GM10266 (cell line): ENCODE data around the gene BTBD10.
"Not testable (repeated sequence)": the region's sequence is repeated elsewhere in the genome, so short reads cannot be mapped to it uniquely, and the experiment has no call there.

ENCODE experiments used
- DNase-seq: peaks from one replicate; pipeline ENCODE4 v3.0.0; 2012; ENCODE audit errors: extremely low spot score
- TF ChIP-seq, protein P1 (sequence below): IDR thresholded peaks from 2 replicates; pipeline ENCODE4 v1.5.1; 2012; ENCODE audit warnings: mild to moderate bottlenecking, low read depth; ENCODE audit not compliant: control insufficient read depth, insufficient read depth; ENCODE audit errors: missing control alignments

BTBD10 gene

DNA sequence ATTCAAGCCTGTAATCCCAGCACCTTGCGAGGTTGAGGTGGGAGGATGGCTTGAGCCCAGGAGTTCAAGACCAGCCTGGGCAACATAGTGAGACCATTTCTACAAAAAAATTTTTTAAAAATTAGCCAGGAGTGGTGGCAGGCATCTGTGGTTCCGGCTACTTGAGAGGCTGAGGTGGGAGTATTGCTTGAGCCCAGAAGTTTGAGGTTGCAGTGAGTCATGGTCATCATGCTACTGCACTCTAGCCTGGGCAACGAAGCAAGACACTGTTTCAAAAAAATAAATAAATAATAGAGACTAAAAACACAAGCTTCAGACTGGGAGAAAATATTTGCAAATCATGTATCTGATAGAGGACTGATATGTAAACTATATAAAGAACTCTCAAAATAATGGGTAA, 33.2 kb downstream of the BTBD10 start:
- no peak for DNase-seq
- TF ChIP-seq, protein P1, sequence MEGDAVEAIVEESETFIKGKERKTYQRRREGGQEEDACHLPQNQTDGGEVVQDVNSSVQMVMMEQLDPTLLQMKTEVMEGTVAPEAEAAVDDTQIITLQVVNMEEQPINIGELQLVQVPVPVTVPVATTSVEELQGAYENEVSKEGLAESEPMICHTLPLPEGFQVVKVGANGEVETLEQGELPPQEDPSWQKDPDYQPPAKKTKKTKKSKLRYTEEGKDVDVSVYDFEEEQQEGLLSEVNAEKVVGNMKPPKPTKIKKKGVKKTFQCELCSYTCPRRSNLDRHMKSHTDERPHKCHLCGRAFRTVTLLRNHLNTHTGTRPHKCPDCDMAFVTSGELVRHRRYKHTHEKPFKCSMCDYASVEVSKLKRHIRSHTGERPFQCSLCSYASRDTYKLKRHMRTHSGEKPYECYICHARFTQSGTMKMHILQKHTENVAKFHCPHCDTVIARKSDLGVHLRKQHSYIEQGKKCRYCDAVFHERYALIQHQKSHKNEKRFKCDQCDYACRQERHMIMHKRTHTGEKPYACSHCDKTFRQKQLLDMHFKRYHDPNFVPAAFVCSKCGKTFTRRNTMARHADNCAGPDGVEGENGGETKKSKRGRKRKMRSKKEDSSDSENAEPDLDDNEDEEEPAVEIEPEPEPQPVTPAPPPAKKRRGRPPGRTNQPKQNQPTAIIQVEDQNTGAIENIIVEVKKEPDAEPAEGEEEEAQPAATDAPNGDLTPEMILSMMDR = no peak

DNA sequence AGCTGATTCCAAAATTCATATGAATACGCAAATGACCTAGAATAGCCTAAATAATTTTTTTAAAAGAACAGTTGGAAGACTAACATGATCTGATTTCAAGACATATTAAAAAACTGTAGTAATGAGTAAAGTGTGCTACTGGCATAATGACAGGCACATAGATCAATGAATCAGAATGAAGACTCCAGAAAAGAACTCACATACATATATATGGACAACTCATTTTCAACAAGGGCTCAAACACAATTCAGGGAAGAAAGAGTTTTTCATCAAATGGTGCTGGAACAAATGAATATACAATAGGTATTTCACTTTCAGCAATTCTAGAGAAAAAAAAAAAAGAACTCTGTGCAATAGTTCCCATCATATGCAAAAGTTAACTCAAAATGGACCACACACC, 33.7 kb downstream of the BTBD10 start:
- TF ChIP-seq, protein P1 = no peak

DNA sequence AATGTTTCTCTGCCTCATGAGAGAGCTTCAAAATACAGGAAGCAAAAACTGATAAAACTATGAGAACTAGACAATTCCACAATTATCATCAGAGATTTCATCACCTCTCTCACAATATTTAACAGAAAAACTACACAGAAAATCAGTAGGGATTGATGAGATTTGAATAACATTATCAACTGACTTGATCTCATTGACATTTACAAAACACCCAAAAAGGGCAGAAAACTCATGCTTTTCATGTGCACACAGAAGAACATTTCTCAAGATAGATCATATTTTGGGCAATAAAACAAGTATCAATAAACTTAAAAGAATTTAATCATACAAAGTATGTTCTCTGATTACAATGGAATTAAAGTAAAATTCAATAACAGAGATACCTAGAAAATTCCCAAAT, 35.6 kb downstream of the BTBD10 start:
- no peak for DNase-seq
- TF ChIP-seq, protein P1 = no peak

More for the DNA sequence above, 33.7 kb downstream of the BTBD10 start:
- DNase-seq = no peak

DNA sequence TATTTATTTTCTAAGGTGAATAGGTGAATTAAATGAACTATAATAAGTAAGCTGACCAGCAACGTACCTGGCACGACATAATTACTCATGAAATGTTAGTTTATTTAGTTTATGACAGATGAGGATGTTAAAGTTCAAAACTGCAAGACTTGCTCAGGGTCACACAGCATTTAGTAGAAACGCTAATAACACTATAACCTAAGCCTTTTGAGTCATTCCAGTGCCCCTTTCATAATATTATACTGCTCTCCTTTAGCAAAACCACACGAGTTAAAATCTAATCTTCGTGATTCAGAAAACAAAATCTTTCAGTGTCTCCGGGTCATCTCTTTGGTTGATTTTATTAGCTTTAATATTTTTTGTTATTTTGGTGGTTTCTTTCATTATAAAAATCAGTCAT, 39.6 kb downstream of the BTBD10 start:
- no peak for DNase-seq
- TF ChIP-seq, protein P1 = no peak

DNA sequence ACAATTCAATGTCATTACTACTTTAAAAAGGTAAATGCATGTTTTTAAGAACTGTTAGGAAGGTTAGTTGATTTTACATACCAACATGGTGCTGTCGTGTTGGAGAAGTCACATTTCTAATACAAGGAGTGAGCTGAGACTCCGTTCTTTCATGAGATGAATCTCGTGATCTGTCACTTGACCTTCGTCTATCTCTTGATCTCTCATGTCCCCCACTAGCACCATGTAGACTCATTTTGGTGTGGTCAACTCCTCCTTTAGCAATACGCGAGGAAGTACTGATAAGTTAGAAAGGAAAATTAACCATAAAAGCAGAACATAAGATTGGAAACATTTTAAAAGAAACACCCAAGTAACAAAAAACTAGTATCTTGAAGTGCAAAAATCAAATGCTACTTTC, 41.5 kb downstream of the BTBD10 start:
- TF ChIP-seq, protein P1 = no peak
- no peak for DNase-seq

DNA sequence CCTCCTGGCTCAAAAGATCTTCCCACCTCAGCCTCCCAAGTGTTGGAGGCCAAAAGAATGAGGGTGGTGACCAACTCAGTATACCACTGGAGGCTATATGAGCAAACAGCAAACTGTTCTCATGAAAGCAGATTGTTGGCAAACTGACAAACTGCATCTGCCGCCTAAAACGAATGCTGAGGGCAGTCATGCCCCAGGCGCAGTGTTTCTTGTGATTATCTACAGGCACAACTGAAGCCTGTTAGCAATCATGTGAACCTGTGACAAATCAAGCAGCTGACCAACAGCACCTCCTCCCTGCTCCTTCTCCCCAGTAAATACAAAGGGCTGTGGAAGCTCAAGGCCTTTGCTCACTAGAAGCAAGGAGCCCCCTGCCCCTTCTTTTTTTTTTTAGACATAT, 47.8 kb downstream of the BTBD10 start:
- TF ChIP-seq, protein P1 = no peak
- no peak for DNase-seq

DNA sequence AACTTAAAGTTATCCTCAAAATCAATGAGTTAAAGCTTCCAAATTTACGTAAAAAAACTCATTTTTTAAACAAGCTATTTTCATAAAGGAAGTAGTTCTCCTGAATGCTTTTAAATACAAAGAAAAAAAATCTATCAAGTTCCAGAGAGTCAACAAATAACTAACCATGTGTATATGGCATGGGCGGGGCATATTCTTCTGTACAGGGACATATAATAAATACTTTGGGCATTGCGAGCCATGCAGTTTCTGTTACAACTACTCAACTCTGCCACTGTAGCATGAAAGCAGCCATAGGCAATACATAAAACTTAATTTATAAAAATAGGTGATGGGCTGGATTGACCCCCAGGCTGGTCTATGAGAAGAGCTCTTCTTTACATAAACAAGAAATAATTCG, 57.8 kb downstream of the BTBD10 start:
- no peak for DNase-seq
- TF ChIP-seq, protein P1 = no peak

DNA sequence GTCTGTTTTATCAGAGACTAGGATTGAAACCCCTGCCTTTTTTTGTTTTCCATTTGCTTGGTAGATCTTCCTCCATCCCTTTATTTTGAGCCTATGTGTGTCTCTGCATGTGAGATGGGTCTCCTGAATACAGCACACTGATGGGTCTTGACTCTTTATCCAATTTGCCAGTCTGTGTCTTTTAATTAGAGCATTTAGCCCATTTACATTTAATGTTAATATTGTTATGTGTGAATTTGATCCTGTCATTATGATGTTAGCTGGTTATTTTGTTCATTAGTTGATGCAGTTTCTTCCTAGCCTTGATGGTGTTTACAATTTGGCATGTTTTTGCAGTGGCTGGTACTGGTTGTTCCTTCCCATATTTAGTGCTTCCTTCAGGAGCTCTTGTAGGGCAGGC, 64.7 kb downstream of the BTBD10 start:
- not testable (repeated sequence) for DNase-seq
